HG03095 (cell line): Measurements from ENCODE around the gene PLEKHS1.

Experiments used
- ATAC-seq: cut with Tn5 transposase; IDR thresholded peaks from one replicate; pipeline ENCODE4 v1.9.1; 2021; ENCODE audit warnings: moderate library complexity; ENCODE audit not compliant: unreplicated experiment

The PLEKHS1 gene

DNA sequence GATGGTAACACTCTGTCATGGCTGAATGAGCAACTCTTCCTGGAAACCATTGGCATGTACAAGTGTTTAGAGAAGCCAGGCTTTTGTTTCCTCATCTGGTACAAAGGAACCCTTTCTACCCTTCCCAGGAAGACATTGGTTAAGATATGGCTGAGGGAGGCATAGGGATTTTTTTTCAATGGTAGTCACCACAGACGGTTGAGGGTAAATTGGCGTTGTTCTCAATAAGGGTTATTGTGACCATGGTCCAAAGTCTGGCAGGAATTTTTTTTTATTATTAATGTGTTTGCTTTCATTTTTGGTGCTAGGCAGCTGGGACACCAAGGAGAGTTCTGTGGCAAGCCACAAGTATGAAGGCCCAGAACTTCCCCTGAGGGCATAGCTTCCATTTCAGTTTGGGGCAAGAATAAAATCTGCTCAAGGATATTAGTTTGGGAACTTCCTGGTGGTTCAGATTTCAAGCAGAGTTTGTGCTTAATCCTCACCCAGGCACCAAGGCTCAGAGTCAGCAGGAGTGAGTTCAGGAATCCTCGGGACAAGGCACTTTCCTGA lies at the start of gene PLEKHS1:
PLEKHS1 (plus strand) TSS at position 502 of the 552 bp plus-strand sequence. CDS start 3,596 bp downstream, outside the sequence.
- no peak for ATAC-seq

DNA sequence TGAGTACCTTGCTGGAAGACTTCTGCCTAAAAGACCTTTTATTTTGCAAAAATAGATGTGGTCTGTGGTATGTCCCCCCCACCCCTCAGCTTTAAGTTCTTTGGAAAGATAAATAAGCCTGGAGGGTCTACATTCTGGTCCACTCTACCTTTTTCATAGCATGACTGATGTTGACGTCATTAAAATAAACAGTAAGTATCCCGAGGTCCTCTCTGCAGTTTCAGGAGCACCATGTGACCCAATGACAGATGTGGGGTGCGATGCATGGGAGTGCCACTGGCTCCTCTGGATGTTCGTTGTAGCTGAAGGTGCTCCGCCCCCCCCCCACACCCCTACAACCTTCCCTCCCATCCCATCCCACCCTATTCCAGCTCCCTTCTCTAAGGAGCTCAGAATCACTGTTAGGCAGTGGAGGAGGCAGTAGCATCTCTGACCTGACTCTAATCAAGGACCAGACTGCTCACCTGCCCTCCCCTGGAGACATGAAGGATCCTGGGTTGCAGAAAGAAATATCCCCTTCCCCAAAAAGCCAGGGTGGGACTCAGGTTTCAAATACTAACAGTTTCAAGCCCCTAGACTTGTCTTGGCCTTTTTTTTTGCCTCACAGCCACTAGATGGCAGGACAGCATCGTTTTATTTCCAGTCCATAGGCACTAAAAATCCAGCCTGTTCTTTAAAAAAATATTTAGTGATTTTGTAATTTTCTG lies 46.7 kb upstream of the PLEKHS1 start:
- no peak for ATAC-seq

DNA sequence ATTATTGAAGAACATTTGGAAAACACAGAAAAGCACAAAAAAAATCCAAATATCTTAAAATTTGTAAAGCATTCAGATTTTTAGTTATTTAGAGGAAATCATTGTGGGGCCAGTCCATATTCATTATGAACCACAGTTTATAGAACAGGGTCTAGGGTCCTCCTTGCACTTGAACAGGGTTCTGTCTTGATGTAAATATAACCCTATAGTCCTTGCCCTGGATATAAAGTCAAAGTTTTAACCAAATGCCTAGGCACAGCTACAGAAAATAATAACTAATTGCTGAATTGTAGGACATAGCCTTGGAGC lies 46.2 kb upstream of the PLEKHS1 start:
- no peak for ATAC-seq

DNA sequence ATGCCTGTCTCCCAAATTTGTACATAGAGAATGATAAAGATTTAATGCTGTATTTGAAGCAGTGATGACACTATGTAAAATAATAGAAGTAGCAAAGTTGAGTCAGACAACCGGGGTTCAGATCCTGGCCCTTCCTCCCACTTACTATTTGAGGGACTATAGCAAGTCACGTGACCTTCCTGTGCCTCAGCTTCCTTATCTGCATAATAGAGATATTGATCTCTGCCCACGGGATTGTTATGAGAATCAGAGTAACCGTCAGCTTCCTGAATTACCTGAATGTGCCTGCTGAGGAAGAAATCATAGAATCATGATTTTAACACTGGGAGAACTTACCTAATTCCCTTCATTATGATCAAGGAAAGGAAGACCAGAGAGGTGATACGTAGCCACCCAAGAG lies 44.9 kb upstream of the PLEKHS1 start:
- ATAC-seq: no peak

DNA sequence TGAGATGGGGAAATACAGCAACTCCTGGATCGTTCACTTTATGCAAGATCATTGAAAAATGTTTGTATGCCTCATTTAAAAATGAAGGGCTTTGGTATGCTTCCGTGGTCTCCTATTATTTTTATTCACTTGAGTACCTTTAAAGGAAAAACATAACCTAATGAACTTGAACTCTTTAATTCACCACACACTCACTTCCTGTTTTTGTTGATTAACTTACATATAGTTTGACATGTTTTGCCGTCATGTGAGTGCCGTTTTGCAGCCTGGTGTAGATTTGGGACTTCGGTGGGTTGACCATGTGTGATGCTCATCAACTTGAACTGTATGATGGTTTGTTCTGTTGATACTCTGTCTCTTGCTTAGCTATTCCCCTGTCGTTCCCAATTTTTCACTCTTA lies 42.8 kb upstream of the PLEKHS1 start:
- no peak for ATAC-seq

DNA sequence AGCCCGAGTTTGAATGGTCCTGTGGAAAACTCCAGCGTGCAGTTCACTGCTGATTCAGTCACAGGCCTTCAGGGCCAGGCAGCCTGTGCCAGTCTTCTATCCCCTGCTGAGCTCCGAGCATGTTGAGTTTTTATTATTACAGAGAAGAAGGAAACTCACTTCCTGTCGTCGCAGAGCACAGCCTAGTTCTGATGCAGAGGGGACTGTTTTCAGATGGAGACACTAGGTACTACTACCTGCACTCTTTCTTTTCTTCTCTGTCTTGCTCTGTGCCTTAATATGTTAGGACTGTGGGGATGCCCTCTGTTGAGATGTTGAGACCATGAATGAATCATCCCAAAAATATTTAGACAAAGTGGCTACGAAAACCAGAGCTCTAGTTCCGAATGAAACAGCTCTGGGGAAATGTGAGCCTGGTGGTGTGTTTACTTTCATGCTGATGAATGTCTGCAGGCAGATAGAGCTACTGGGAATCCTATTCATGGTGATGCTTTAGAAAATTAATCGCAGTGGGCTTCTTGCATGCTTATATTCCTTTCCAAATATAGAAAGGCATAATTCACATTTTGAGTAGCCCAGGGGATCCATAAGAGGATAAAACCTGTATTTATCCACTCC lies 42.2 kb upstream of the PLEKHS1 start:
- ATAC-seq: no peak

DNA sequence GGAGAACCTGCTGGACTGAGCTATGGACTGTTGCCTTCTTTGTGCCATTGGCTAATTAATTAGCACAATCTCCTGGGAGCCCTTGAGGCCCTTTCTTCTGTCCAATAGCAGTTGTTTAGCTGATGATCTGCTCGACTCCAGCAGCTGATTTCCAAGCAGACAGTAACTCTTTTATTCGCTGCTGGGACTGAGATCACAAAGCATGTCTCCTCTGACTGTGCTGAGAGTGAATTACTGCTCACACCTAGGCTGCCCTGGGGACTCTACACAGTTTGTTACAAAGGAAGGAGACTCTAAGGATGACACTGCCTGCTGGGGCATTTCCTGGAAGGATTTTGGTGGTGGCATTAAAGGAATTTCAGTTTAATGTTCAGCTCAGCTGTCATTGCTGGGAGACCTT lies 40.3 kb upstream of the PLEKHS1 start:
- no peak for ATAC-seq

DNA sequence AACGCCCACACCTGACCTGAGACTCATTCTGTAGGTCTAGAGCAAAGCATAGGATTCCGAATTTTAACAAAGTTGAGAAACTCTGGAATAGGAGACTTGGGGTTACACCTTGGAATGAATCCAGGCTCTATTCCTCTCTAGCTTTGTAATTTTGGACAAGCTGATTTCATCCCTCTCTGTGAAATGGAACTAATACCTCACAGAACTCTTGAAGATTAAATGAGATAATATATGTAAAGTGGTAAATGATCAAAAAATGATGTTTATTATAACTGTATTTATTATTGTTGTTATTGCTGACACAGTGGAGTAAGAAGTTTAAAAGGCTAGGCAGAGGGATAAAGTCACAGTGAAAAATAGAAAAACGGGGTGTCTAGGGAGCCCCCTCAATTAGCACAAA lies 39.5 kb upstream of the PLEKHS1 start:
- no peak for ATAC-seq

DNA sequence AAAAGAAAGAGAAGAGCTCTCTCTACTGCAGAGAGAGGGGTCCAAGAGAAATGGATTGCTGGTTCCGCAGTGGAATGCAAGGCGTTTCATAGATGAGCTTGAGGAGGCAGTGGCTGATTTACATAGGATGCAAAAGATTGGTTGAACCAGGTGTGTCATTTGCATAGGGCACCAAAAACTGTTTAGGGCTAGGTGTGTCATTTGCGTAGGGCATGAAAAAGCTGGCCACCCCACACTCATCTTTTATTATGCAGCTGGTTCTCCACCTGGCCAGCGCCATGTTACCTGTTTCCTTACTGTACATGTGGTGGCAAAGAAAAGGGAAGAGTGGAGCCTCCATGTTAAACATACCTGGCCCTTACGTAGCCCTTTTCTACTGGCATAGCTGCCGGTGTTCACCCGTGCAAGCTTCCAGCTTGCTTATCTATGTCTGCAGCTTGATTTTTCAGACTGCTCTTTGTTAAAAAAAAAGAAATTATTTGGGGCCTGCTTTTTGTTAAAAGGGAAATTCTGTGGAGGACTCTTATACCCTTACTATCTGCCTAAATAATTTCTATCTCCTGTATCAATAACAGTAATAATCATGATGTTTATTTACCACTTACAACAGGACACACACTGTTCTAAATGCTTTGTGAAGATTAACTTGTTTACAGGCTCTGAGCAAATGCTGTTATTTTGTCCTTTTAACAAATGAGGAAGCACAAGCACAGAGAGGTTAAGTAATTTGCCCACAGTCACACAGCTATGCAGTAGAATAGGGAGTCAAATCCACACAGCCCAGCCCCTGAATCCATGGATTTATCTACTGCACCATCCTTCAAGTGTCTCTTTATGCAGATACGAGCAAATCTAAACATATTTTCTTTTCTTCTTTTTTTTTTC lies 38.5 kb upstream of the PLEKHS1 start:
- ATAC-seq: no peak

DNA sequence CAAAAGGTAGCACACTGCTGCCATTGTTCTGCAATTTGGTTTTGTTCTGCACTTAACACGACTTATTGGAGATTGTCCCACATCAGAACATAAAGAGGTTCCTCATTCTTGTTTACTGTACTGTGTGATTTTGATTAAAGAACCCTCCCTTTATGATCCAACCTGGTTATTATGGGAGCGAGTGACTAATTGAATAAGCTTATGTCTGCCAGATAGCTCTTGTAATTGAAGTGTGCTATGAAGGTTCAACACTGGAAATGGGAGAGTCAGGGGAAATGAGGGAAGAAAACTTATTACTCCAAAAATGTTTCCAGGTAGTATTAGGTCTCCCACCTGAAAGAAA lies 37.9 kb upstream of the PLEKHS1 start:
- ATAC-seq: no peak

DNA sequence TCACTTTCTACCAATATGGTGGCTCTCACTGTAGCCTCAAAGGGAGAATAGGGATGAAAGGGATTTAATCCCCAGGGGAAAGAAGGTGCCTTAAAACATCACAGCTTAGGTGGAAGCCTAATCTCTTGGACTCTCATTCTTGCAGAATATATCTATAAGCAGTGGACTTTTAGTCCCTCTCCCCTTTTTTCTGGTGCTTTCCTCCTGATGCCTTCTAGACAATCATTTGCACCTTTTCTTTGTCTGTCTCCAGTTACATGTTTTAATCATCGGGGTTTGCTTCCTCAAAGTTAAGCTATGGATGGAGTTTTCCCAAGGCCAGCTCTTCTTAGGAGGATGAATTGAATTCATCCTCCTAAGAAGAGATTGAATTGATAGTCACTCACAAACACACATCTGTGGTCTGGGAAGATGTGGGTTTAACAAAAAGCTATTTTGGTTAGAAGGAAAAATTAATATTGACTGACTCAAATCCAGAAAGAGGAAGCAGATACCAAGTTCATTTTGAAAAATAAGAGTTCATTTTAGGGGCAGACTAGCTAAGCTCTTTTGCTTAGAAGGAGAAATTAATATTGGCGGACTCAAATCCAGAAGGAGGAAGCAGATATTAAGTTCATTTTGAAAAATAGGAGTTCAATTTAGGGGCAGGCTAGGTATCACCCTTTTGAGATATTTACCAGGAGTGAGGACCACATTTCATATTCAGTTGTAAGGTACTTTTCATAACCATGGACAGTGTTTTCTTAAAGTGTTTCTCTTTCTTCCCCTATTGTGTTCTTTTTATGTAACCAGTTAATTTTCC lies 35.2 kb upstream of the PLEKHS1 start:
- no peak for ATAC-seq

DNA sequence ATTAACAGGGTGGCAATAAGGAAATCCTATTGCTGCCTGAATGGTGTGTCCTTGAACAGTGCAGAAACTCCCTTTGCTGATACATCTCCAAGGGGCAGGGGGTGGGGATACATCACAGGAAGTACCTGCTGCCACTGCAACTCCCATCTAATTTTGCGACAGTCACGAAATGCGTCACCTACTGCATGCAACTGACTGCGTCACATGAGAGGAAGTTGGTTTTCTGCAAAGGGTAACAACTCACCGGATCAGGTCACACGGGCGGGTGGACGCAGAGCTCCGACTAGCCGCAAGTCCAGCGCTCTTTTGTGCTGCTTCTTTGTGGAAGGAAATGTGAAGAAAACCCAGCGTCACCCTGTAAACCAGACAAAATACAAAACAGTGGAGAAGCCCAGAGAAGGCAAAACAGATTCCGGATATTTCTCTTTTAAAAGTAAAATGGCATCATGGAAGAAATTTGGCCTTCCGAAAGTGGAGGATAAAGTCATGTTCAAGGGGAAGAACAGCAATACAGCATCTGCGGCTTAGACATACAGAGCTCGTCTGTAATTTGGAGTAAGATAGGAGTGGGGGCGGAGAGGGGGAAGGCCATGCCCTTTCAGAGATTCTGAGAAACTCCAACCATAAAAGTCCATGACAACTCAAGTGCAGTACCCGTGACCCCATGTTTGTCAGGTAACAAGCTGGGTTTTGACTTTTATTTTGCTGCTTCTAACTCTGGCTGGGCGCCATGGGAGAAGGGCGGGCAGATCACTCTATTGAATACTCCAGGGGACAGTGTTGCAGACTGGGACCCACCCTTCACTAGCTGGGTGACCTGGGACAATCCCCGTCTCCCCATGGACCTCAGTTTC lies 32.3 kb upstream of the PLEKHS1 start:
- no peak for ATAC-seq

DNA sequence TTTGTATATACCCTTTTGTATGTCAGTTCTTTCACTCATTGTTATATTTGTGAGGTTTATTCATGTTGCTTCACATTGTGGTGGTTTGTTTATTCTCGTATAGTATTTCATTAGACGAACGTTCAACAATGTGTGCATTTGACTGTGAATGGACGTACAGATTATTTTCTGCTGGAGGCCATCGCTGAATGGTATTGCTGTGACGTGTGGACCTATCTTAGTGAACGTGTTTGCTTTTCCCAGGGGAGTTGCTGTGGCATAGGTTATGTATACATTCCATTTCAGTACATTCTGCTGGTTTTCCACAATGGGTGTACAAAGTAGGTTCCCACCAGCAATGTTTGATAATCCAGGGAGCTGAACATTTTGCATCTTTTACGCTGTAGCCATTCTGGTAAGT lies 31.1 kb upstream of the PLEKHS1 start:
- ATAC-seq: no peak

DNA sequence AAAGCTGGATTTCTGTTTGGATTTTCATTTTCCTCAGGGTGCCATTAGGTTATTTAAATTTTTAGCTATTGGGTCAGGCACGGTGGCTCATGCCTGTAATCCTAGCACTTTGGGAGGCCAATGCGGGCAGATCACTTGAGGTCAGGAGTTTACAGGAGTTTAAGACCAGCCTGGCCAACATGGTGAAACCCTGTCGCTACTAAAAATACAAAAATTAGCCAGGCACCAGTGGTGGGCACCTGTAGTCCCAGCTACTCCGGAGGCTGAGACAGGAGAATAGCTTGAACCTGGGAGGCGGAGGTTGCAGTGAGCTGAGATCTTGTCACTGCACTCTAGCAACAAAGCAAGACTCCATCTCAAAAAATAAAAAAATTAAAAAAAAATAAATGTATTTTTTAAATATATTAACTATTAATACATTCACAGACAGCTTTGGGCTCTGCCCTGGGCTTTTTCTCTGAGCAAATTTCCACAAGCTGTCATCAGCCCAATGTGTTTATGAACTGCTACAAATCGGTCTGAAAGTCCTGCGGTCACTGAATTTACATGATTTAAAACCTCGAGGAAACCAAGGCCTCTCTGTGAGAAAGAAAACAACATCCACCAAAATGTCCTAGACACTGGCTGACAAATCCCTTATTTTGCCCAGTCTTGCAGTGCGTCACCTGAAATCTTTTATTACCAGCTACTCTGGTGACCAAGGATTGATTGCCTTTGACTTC lies 19.2 kb upstream of the PLEKHS1 start:
- ATAC-seq: no peak

DNA sequence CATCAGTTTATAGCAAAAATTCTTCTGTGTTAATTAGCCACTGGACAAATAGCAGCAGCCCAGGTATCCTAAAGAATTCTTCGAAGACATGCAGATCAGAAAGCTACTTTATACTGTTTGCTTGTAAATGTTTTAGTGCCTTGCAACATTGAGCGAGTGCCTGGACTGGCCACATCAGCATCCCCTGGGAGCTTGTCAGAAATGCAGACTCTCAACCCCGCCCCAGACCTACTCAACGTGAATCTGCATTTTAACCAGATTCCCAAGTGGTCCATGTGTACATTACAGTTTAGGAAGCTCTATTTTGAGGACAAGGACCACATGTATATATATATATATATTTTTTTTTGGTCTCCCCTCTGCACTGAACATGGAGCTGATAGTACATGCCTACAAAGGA lies 18.5 kb upstream of the PLEKHS1 start:
- ATAC-seq: no peak

DNA sequence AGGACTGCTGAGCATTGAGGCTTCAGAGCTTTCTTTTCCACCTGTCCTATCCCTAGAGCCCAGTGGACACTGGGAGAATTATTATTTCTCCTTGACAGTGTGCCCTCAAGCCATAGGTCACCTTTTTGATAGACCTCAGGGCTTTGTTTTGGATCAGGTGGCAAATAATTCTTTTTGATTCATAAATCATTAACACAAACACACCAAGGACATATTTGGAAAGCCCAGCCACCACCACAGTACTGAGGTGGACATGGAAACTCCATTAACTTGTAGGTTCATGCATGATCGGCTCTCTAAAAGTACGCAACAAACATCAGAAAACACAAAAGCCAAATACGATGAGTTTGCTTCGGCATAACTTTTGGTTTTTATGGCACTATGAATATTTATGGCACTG lies 17.8 kb upstream of the PLEKHS1 start:
- ATAC-seq: no peak

DNA sequence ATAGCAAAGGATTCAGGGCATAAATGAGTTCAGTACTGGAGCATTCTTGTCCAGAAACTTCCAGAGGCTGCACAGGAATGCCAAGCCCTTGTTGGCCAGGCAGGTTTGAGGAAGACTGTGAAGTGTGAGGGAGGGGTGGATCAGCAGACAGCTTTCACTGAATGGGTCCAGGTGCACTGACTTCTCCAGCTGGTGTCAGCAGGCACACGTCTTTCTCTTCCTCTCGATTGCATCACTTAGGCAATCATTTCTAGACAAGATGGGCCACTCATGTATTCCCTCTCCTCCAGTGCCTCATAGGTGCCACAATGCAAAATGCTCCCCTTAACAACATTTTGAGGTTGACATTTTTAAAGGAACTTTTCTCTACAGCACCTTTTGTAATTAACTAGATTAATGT lies 15.6 kb upstream of the PLEKHS1 start:
- peak; percentile 77 for ATAC-seq

DNA sequence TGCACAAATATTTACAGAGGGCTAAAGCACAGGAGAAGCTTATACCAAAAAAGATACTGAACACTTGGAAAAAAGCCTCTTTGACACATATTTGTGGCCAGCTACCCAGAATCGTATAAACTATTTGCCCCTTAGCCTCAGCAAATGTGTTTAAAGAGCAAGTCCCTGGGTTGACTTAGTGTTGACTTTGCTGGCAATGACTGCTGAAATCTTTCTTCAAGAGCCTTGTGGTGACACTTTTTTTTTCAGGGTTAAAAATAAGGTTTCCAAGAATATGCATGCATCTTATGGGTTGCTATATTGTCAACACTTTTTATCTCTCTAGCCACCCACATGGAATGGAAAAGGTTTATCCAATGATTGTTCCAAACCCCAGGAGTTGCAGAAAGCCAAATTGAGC lies 14.9 kb upstream of the PLEKHS1 start:
- no peak for ATAC-seq

DNA sequence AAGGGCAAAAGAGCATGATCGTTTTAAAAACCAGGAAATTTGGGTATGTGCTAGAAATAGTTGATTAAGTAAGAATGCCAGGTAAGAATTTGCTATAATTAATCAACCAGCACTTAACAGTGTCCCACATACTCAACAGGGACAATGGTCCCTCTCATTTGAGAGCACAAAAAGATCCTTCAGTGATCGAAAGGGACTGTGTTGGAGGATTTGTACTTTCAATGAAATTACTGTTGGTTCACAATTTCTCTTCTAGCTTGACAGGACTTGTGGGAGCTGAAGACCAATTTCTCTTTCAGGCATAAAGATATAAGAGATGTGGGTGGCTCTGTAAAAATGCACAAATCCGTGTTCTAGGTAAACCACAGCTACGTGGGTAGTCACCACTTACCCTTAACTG lies 12.5 kb upstream of the PLEKHS1 start:
- no peak for ATAC-seq

DNA sequence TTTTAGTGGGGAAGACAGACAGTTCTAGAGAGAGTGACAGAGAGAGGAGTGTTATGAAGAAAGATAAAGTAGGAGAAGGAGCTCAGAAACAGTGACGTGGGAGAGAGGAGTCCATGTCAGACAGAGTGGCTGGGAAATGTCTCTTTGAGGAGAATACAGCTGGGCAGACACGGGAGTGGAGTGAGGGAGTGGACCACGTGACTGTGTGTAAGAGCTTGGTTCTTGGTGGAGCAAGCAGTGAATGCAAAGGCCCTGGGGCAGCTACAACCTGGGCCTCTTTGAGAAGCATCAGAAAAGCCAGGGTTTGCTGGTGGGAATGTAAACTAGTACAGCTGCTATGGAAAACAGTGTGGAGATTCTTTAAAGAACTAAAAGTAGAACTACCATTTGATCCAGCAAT lies 11.9 kb upstream of the PLEKHS1 start:
- no peak for ATAC-seq
